GM18951 (cell line): Measurements from ENCODE around the gene DSCAML1.

ENCODE experiments used
- POLR2A ChIP-seq: IDR thresholded peaks from 4 replicates; pipeline ENCODE4 v1.6.1; 2011; ENCODE audit warnings: mild to moderate bottlenecking; ENCODE audit not compliant: insufficient read length, insufficient read depth; ENCODE audit errors: extremely low read depth
- in situ Hi-C: fragments of 300-500 bp; cut with MboI; formaldehyde crosslinking; loops from one replicate; pipeline ENCODE4 v1.12.0; 2022; ENCODE audit warnings: low sequenced_read_pairs, mixed read lengths, inconsistent platforms; ENCODE audit not compliant: unreplicated experiment

DSCAML1 gene

GRCh38 chr11:117790279-117790678 is 6.7 kb downstream of the DSCAML1 start:
- TF ChIP-seq POLR2A, result no peak
- in situ Hi-C loops, result no loop called here

- in situ Hi-C loops, result no loop called here
- no peak for TF ChIP-seq POLR2A
Observed at GRCh38 chr11:117789241-117789640, 7.8 kb downstream of the DSCAML1 start.

GRCh38 chr11:117786135-117786870 is 10.7 kb downstream of the DSCAML1 start:
- no peak for TF ChIP-seq POLR2A
- in situ Hi-C loops, result no loop called here

- in situ Hi-C loops, result no loop called here
- no peak for TF ChIP-seq POLR2A
Observed at GRCh38 chr11:117782101-117782500, 14.9 kb downstream of the DSCAML1 start.

GRCh38 chr11:117781627-117782026 is 15.4 kb downstream of the DSCAML1 start:
- in situ Hi-C loops, result no loop called here
- TF ChIP-seq POLR2A, result no peak

- in situ Hi-C loops, result no loop called here
- TF ChIP-seq POLR2A, result no peak
Observed at GRCh38 chr11:117780456-117780855, 16.6 kb downstream of the DSCAML1 start.

- no peak for TF ChIP-seq POLR2A
- in situ Hi-C loops, result no loop called here
Observed at GRCh38 chr11:117774553-117774952, 22.5 kb downstream of the DSCAML1 start.

GRCh38 chr11:117772360-117772759 is 24.7 kb downstream of the DSCAML1 start:
- TF ChIP-seq POLR2A, result no peak

GRCh38 chr11:117771841-117772240 is 25.2 kb downstream of the DSCAML1 start:
- TF ChIP-seq POLR2A, result no peak
- in situ Hi-C loops, result no loop called here

More at GRCh38 chr11:117772360-117772759, 24.7 kb downstream of the DSCAML1 start:
- in situ Hi-C loops, result no loop called here

- TF ChIP-seq POLR2A, result no peak
- in situ Hi-C loops, result no loop called here
Observed at GRCh38 chr11:117771197-117771596, 25.8 kb downstream of the DSCAML1 start.

GRCh38 chr11:117770061-117770460 is 27.0 kb downstream of the DSCAML1 start:
- no peak for TF ChIP-seq POLR2A
- in situ Hi-C loops, result no loop called here

GRCh38 chr11:117769533-117769932 is 27.5 kb downstream of the DSCAML1 start:
- in situ Hi-C loops, result no loop called here
- TF ChIP-seq POLR2A, result no peak

GRCh38 chr11:117768506-117768905 is 28.5 kb downstream of the DSCAML1 start:
- in situ Hi-C loops, result no loop called here
- no peak for TF ChIP-seq POLR2A

- TF ChIP-seq POLR2A, result no peak
- in situ Hi-C loops, result no loop called here
Observed at GRCh38 chr11:117767071-117767470, 29.9 kb downstream of the DSCAML1 start.

GRCh38 chr11:117766576-117766975 is 30.4 kb downstream of the DSCAML1 start:
- TF ChIP-seq POLR2A, result no peak
- in situ Hi-C loops, result no loop called here

- in situ Hi-C loops, result no loop called here
- TF ChIP-seq POLR2A, result no peak
Observed at GRCh38 chr11:117766026-117766425, 31.0 kb downstream of the DSCAML1 start.
